Renal cortical epithelial cell (primary cell): ENCODE data around the gene PIAS4. TPM values are rescaled to one million over a fixed set of nuclear protein-coding genes. Genes with fewer than 3 reads are reported as not detected.

ENCODE experiments used
- DNase-seq: peaks from one replicate; pipeline ENCODE4 v3.0.0-alpha.2; 2011; ENCODE audit warnings: low read depth
- total RNA-seq: library from RNA; depleted of rRNA; stranded (reverse); fragments of >200 nt; gene quantifications from 2 replicates; pipeline ENCODE4 v1.2.3, GENCODE V29; 2014

The PIAS4 gene
- total RNA-seq, 1 donor from 2014 or later = 31.2 TPM

DNA sequence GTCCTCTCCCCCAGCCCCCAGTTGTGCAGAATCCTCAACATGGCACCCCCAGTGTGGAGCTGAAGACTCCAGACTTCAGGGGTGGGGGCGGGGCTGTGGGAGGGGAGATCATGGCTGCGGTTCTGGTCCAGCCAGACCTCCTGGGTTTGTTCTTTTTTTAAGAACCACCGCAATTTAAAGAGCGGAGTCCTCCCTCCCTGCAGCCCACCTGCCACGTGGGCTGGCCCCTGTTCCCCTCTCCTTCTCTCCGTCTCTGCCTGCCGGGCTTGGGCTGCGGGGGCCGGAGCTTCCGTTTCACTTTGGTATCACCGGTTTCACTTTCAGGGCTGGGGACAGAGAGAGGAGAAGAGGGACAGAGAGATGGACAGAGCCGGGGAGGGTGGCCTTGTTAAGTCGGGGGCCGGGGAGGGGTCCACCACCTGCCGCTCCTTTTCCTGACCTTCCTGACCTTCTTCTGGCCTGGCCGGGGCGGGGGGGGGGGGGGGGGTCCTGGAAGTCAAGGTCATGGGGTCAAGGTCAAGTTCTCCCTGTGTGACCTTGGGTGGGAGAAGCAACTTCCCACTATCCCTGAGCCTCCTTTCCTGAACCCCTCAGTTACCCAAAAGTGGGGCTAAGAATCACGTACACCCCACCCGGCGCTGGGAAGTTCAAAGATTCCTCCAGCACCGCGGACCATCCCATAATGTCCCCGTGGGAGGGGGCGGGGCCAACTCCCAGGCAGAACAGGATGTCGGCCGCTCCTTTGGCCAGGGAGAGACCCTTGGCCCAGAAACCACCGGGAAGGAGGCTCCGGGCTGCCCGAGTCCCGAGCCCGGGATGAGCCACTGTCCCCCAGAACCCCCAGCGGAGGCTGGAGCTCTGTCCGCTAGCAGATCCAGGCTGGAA, 70.5 kb downstream of the PIAS4 start:
- no peak for DNase-seq

DNA sequence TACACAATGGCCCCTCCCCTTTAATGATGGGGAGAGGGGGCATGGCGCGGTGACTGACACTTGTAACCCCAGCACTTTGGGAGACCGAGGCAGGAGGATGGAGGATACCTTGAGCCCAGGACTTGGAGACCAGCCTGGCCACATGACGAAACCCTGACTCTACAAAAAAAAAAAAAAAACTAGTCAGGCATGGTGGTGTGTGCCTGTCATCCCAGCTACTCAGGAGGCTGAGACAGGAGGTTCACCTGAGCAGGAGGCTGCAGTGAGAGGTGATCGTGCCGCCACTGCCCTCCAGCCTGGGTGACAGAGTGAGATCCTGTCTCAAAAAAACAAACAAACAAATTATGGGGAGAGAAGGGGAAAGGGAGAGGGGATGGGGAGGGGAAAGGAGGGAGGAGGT, 72.9 kb downstream of the PIAS4 start:
- no peak for DNase-seq

DNA sequence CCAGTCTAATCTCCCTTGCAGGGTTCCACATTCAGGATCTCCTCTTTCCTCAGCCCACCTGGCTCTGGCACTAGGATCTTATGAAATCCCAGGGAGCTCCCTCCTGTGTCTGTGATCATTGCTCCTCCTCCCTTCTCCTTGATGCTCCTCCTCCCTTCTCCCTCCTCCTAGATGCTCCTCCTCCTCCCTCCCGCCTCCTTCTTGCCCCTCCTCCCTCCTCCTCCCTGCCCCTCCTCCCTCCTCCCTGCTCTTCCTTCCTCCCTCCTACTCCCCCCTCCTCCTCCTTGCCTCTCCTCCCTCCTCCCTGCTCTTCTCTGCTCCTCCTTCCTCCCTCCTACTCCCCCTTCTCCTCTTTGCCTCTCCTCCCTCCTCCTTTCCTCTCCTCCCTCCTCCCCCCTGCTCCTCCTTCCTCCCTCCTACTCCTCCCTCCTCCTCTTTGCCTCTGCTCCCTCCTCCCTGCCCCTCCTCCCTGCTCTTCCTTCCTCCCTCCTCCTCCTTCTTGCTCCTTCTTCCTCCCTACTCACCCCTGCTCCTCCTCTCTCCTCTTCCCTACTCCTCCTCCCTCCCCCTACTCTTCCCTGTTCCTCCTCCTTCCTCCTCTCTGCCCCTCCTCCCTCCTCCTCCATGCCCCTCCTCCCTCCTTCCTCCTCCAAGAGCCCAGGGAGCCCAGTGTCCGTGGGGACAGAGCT, 74.0 kb downstream of the PIAS4 start:
- DNase-seq = no peak

DNA sequence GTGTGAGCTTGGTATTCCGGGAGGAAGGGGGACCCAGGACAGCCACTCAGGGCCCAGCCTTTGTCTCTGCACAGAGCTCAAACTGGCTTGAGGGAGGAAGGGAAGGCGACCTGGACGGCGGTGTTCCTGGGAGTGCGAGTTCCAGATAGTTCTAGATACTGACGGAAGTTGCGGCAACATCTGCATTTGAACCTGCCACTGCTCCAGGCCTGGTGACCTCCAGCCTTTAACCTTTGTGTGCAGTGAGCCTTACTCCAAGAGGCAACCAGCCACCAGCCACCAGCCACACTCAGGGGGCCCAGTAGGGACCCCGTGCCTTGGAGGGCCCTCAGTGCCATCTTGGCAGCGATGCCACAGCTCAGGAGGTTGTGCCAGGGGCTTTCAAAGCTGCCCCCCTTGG, 74.6 kb downstream of the PIAS4 start:
- no peak for DNase-seq

DNA sequence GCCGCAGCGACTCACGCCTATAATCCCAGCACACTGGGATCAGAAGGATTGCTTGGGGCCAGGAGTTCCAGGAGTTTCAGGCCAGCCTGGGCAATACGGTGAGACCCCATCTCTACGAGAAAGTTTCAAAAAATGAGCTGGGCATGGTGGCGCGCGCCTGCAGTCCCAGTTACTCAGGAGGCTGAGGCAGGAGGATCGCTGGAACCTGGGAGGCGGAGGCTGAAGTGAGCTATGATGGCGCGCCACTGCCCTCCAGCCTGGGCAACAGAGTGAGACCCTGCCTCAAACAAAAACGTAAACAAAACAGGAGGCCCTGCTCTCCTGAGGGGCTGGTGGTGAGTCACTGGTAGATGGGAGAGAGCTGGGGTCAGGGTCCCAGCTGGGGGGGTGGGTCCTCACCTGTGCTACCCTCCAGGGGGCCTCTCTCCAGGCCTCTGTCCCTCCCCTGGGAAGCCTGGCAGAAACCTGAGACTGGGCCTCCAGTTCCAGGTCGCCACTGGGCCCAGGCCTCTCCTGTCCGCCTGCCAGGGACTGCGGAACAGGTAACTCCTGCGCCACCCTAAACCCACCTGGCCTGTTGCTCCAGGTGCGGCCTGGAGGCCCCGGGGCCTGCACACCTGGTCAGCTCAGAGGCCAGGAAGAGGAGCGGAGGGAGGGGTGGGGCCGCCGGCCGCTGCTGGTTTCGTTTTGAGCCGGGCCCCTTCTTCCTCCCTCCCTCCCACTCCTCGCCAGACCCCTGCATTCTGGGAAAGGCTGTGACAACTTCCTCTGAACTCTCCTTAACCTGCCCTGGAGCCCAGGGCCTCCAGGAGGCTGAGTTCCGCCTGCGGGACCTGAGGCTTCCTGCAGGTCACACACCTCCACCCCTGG, 76.4 kb downstream of the PIAS4 start:
- DNase-seq = no peak

DNA sequence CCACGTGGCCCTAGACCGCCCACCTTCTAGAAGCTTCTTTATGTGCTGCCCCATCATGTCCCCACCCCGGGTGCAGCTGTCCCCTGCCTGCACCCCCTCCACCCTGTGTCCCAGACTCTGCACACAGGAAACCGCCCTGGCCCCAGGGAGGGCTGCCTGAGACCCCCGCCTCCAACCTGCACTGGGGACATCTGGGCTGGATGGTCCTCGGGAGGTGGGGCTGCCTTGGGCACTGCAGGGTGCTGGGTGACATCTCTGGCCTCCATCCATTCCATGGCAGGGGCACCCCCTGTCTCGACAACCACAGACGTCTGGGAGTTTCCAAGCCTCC, 77.0 kb downstream of the PIAS4 start:
- DNase-seq = no peak

DNA sequence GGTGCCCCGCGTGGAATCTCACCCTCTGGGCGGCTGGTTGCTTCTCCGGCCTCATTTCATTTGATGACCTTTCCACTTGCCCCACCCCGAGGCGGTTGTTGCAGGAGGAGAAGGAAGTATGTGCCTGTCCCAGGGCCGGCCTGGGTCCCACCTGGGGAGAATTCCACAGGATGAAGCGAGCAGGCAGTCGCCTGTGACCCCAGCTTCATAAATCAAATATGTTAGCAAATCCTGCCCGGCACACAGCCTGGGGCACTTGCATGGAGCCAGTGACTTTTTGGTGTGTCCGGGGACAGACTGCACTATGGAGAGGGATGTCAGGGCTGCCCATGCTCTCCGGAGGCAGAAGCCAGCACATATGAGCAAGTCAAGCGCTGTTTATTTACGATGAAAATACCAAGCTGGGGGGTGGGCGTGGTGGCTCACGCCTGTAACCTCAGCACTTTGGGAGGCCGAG, 78.9 kb downstream of the PIAS4 start:
- no peak for DNase-seq

DNA sequence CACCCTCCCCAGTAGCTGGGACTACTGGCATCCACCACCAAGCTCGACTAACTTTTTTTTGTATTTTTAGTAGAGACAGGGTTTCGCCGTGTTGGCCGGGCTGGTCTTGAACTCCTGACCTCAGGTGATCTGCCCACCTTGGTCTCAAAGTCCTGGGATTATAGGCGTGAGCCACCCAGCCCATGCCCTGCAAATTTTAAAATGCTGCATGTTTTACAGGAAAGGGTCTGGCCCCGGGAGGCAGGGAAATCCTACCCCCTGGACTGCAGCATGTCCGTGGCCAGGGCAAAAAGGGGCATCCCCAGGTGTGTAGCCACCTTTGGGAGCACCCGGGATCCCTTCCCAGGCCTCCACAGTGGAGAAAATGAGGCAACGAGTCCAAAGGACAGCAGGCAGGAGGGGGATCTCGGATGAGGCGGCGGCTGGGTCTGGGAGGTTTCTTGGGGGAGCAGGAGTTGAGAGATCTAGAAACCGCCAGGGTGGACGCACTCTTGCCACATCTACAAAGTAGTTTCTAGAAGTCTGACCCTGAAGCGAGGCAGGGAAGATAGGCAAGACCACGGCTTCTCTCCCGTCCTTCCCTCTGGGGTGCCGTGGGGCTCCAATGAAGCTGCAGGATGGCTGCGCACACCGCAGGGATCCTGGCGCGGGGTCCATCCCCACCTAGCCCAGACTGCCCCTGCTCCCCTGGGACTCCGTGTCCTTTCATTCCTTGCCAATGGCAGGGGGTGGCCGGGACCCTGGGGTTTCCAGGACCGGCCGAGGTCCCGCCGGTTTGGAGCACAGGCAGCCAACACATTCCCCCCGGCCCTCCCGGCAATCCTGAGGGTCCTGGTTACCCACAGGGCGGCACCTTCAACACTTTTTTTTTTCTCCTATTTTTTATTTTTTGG, 80.5 kb downstream of the PIAS4 start:
- DNase-seq = no peak

DNA sequence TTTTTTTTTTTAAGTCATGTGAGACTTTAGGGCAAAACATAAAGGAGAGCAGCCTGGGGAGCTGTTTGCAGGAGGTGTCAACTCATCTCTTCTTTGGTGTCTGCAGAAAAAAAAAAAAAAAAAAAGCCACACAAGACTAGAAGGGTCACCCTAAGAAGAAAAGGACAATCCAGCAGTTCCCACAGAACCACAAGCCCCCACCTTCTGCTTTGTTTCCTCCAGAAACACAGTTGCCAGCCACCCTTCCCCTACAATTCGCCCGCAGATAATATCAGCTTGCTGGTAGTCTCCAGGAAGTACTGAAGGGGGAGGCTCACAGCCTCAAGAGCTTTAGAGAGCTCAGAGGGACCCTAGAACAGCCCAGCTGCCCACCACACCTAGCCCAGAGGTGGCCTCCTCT, 81.4 kb downstream of the PIAS4 start:
- DNase-seq = no peak

Other genes starting within 250 kb of the PIAS4 start
- 24.7 and 26.6 TPM in 2 replicates for gene APBA3, start 246.0 kb upstream of the PIAS4 start, total RNA-seq
- 14.9 and 82.8 TPM in 2 replicates for gene MRPL54, start 245.1 kb upstream of the PIAS4 start, total RNA-seq
- not detected in 2 replicates for gene RAX2, start 235.5 kb upstream of the PIAS4 start, total RNA-seq
- 0.35 and 0.69 TPM in 2 replicates for gene MATK, start 221.4 kb upstream of the PIAS4 start, total RNA-seq
- gene ZFR2, start 138.7 kb upstream of the PIAS4 start, total RNA-seq = 0.25 TPM in 1 of 2 replicates, not detected in the other
- gene ATCAY, start 127.1 kb upstream of the PIAS4 start, total RNA-seq = not detected in 2 replicates
- gene NMRK2, start 74.7 kb upstream of the PIAS4 start, total RNA-seq = not detected in 2 replicates
- 217 and 258 TPM in 2 replicates for gene DAPK3, start 36.6 kb upstream of the PIAS4 start, total RNA-seq
- gene EEF2, start 22.3 kb upstream of the PIAS4 start, total RNA-seq = 1,993 and 2,707 TPM in 2 replicates
- 22.6 and 38.1 TPM in 2 replicates for gene ZBTB7A, start 59.2 kb downstream of the PIAS4 start, total RNA-seq
- 124 and 126 TPM in 2 replicates for gene MAP2K2, start 116.4 kb downstream of the PIAS4 start, total RNA-seq
- gene CREB3L3, start 145.9 kb downstream of the PIAS4 start, total RNA-seq = not detected in 2 replicates
- 9.7 and 19.2 TPM in 2 replicates for gene SIRT6, start 174.8 kb downstream of the PIAS4 start, total RNA-seq
- gene ANKRD24, start 175.0 kb downstream of the PIAS4 start, total RNA-seq = 1.7 TPM in 1 of 2 replicates, not detected in the other
- 1.3 and 2.4 TPM in 2 replicates for gene EBI3, start 221.8 kb downstream of the PIAS4 start, total RNA-seq
- gene YJU2, start 239.3 kb downstream of the PIAS4 start, total RNA-seq = 19.8 and 25.7 TPM in 2 replicates